22Rv1 (cell line): ENCODE results near the gene STRC.
"Not testable (repeated sequence)": the region's sequence is repeated elsewhere in the genome, so short reads cannot be mapped to it uniquely, and the experiment has no call there.

ENCODE experiments used
- CTCF ChIP-seq: fragments of 450-650 bp; IDR thresholded peaks from 2 replicates; pipeline ENCODE4 v1.5.1; 2017; ENCODE audit warnings: mild to moderate bottlenecking
- ZFX ChIP-seq: fragments of 450-650 bp; IDR thresholded peaks from 2 replicates; pipeline ENCODE4 v1.6.1; 2017; ENCODE audit warnings: antibody characterized with exemption, borderline replicate concordance

- not testable (repeated sequence) for TF ChIP-seq CTCF, ZFX
These were observed 55.8 kb downstream of the STRC start for GRCh38 chr15:43562753-43563152.
